Psoas muscle (tissue), 8 donors: Measurements from ENCODE around the gene HMGXB4. TPM values are rescaled to one million over a fixed set of nuclear protein-coding genes. Genes with fewer than 3 reads are reported as not detected.
A peak's percentile ranks its signal among the peaks of the same experiment; 100 is the strongest.

Source experiments
- ATAC-seq, 4 donors: fragments of 200-7000 bp; cut with Tn5 transposase; one replicate each; pipeline ENCODE4 v1.9.1; 2020; ENCODE audit warnings: moderate library complexity in 3 of 4, mild to moderate bottlenecking in 2 of 4
- DNase-seq, 2 donors: peaks; one replicate each; pipeline ENCODE4 v3.0.0-alpha.2; 2020
- H3K27ac ChIP-seq: fragments of 200-600 bp; one replicate; pipeline ENCODE4 v1.8.0; 2022
- H3K27me3 ChIP-seq, 3 donors: fragments of 200-600 bp in 1 of 3; one replicate each; pipeline versions ENCODE4 v1.6.1 to v1.8.0; 2013 to 2022; ENCODE audit warnings: low read length in 2 of 3, mild to moderate bottlenecking in 2 of 3, moderate library complexity in 1 of 3; ENCODE audit not compliant: insufficient read depth in 3 of 3
- H3K36me3 ChIP-seq, 2 donors: fragments of 200-600 bp in 1 of 2; one replicate each; pipeline versions ENCODE4 v1.6.1 to v1.8.0; 2013 to 2022; ENCODE audit warnings: low read depth in 1 of 2, mild to moderate bottlenecking in 1 of 2, moderate library complexity in 1 of 2; ENCODE audit not compliant: insufficient read depth in 1 of 2
- H3K4me1 ChIP-seq: fragments of 200-600 bp; one replicate; pipeline ENCODE4 v1.8.0; 2022
- H3K4me3 ChIP-seq: fragments of 200-600 bp; one replicate; pipeline ENCODE4 v1.8.0; 2022; ENCODE audit warnings: mild to moderate bottlenecking
- H3K9me3 ChIP-seq: fragments of 200-600 bp; one replicate; pipeline ENCODE4 v1.8.0; 2022
- CTCF ChIP-seq: fragments of 200-600 bp; IDR thresholded peaks from one replicate; pipeline ENCODE4 v1.8.0; 2022; ENCODE audit warnings: antibody characterized with exemption
- WGBS, 3 donors: extraction: QIAGEN DNeasy Blood & Tissue Kit; methylation state at CpG; one replicate each; pipeline versions ENCODE4 v1.1.6 to v1.1.7; 2013; 5-methylcytosine and 5-hydroxymethylcytosine counted together
- intact Hi-C, 2 donors: fragments of 100-400 bp; cut with DNase I; formaldehyde crosslinking; loops; one replicate each; pipeline versions ENCODE4 v1.11.0 to v1.14.2; 2022
- polyA plus RNA-seq, 3 donors: library from polyadenylated mRNA; stranded (reverse); fragments of 200-250 nt; gene quantifications; one replicate each; pipeline ENCODE4 v1.2.3, GENCODE V29; 2013
- total RNA-seq, 4 donors: library from RNA; stranded (reverse); fragmentation: NEBNext Ultra II Directional in 2 of 4; extraction: Animal tissue kit (Norgen Biotek cat#: 25700) in 2 of 4; gene quantifications; one replicate each; pipeline versions ENCODE4 v1.2.1 to v1.2.4, GENCODE V29; 2021 to 2023
- donor health status: healthy with polysubstance abuse.
- donor health status: DM: no; HTN: no; CAD: no; lungs with moderate emphysema.
- donor health status: Bipolar disorder and iron deficiency.
- donor health status: healthy.
- donor health status: DM: yes; HTN: yes; CAD: no.
- donor health status: DM: no; HTN: no; CAD: no.
- donor health status: DM: no; HTN: no; CAD: no.
- donor health status: DM: yes; HTN: yes; CAD: no.

The HMGXB4 gene
- total and polyA plus RNA-seq, 7 donors, result 6.0 to 12.4 (median 9.7) TPM

GRCh38 chr22:35314161-35314942, 57.1 kb downstream of the HMGXB4 start:
- Histone ChIP-seq H3K9me3 (no peaks in the 10 kb centered on the region), H3K27me3 (no peaks in the 10 kb centered on the region), H3K36me3 (peaks cover 0 to 35% of the 10 kb centered on the region in 2 donors), H3K4me1 (peaks cover 83% of the 10 kb centered on the region), H3K27ac (peak overlapping the region; percentile 95), H3K4me3 (peak overlapping the region; percentile 48)
- TF ChIP-seq CTCF, result no peak
- no peak for DNase-seq
- intact Hi-C loops, result no loop called here
- peak; percentile 22 to 40 (median 34) for ATAC-seq
- 39 to 58% (median 51%) methylated on average over 16 of the region's 16 CpGs for WGBS, 3 donors

GRCh38 chr22:35315141-35315854, 58.0 kb downstream of the HMGXB4 start:
- Histone ChIP-seq H3K9me3 (no peaks in the 10 kb centered on the region), H3K4me1 (peaks cover 74% of the 10 kb centered on the region), H3K36me3 (peaks cover 0 to 37% of the 10 kb centered on the region in 2 donors), H3K27ac (peak overlapping the region; percentile 95), H3K4me3 (peak overlapping the region; percentile 48), H3K27me3 (no peaks in the 10 kb centered on the region)
- no peak for TF ChIP-seq CTCF
- 36 to 57% (median 38%) methylated on average over 11 to 12 of the region's 12 CpGs for WGBS, 3 donors
- intact Hi-C loops, result no loop called here
- peak; percentile 26 to 35 (median 32) for ATAC-seq
- peak; percentile 74 to 80 for DNase-seq

- H3K4me3 ChIP-seq, result peak overlapping the region; percentile 48
- TF ChIP-seq CTCF, result no peak
- peak overlapping the region; percentile 95 for H3K27ac ChIP-seq
- ATAC-seq (peak; percentile 62 to 74 (median 72)), DNase-seq (peak; percentile 76 to 93)
- intact Hi-C loops, result no loop called here
- H3K9me3 ChIP-seq, result no peaks in the 10 kb centered on the region
- H3K36me3 ChIP-seq, result peaks cover 0 to 40% of the 10 kb centered on the region in 2 donors
- peaks cover 66% of the 10 kb centered on the region for H3K4me1 ChIP-seq
- WGBS, 3 donors, result 33 to 62% (median 37%) methylated on average over 27 of the region's 27 CpGs
- no peaks in the 10 kb centered on the region for H3K27me3 ChIP-seq
These were observed 58.8 kb downstream of the HMGXB4 start for GRCh38 chr22:35315855-35316745.

- H3K9me3 ChIP-seq, result no peaks in the 10 kb centered on the region
- WGBS, 3 donors, result 81 to 94% (median 88%) methylated on average over 7 of the region's 7 CpGs
- peaks cover 0 to 46% of the 10 kb centered on the region in 2 donors for H3K36me3 ChIP-seq
- intact Hi-C loops, result no loop called here
- DNase-seq, result no peak
- no peak for ATAC-seq
- TF ChIP-seq CTCF, result no peak
- peak overlapping the region; percentile 95 for H3K27ac ChIP-seq
- peaks cover 60% of the 10 kb centered on the region for H3K4me1 ChIP-seq
- H3K27me3 ChIP-seq, result no peaks in the 10 kb centered on the region
- peak overlapping the region; percentile 20 for H3K4me3 ChIP-seq
These were observed 59.5 kb downstream of the HMGXB4 start for GRCh38 chr22:35316751-35317150.
